ENCODE data around the gene TAS1R2.
"Not testable (repeated sequence)": the region's sequence is repeated elsewhere in the genome, so short reads cannot be mapped to it uniquely, and the experiment has no call there.

TAS1R2 gene

GRCh38 chr1:18859560-18859959 lies at the start of gene TAS1R2:
TAS1R2 (minus strand) TSS chr1:18859660; CDS start chr1:18859660, 0 bp downstream.
- DNase-seq, result no peak

- no peak for DNase-seq
Measured at GRCh38 chr1:18907917-18908845, 48.7 kb upstream of the TAS1R2 start.

GRCh38 chr1:18907021-18907916 lies 47.8 kb upstream of the TAS1R2 start:
- peak; percentile 30 for DNase-seq

- no peak for DNase-seq
Measured at GRCh38 chr1:18903291-18903756, 43.9 kb upstream of the TAS1R2 start.

GRCh38 chr1:18902523-18903290 lies 43.2 kb upstream of the TAS1R2 start, which contains the start of gene ALDH4A1:
ALDH4A1 (minus strand) TSS chr1:18902555; CDS start chr1:18902523, 32 bp downstream.
- peak; percentile 95 for DNase-seq

GRCh38 chr1:18901952-18902522 lies 42.6 kb upstream of the TAS1R2 start:
- DNase-seq, result no peak

GRCh38 chr1:18901147-18901951 lies 41.9 kb upstream of the TAS1R2 start:
- no peak for DNase-seq

- DNase-seq, result no peak
Measured at GRCh38 chr1:18900303-18900841, 40.9 kb upstream of the TAS1R2 start.

GRCh38 chr1:18899363-18900049 lies 40.0 kb upstream of the TAS1R2 start:
- no peak for DNase-seq

GRCh38 chr1:18898567-18898966 lies 39.1 kb upstream of the TAS1R2 start:
- no peak for DNase-seq

GRCh38 chr1:18895317-18895716 lies 35.9 kb upstream of the TAS1R2 start:
- no peak for DNase-seq

GRCh38 chr1:18893120-18893519 lies 33.7 kb upstream of the TAS1R2 start:
- DNase-seq, result no peak

GRCh38 chr1:18891858-18892257 lies 32.4 kb upstream of the TAS1R2 start:
- not testable (repeated sequence) for DNase-seq

GRCh38 chr1:18891426-18891780 lies 31.9 kb upstream of the TAS1R2 start:
- no peak for DNase-seq

GRCh38 chr1:18890706-18891425 lies 31.4 kb upstream of the TAS1R2 start:
- no peak for DNase-seq

- no peak for DNase-seq
Measured at GRCh38 chr1:18886003-18886335, 26.5 kb upstream of the TAS1R2 start.

GRCh38 chr1:18885311-18886002 lies 26.0 kb upstream of the TAS1R2 start:
- DNase-seq, result no peak

GRCh38 chr1:18884727-18885126 lies 25.3 kb upstream of the TAS1R2 start:
- no peak for DNase-seq

- DNase-seq, result no peak
Measured at GRCh38 chr1:18884419-18884717, 24.9 kb upstream of the TAS1R2 start.
